ENCODE data around the gene PITX2. TPM values are rescaled to one million over a fixed set of nuclear protein-coding genes. Genes with fewer than 3 reads are reported as not detected.
"Not testable (repeated sequence)": the region's sequence is repeated elsewhere in the genome, so short reads cannot be mapped to it uniquely, and the experiment has no call there.

The PITX2 gene
- total RNA-seq, 1 donor from 2014 or later, result not detected

- Histone ChIP-seq H3K4me3 (no peak overlapping the region), H3K27me3 (ENCODE audit: low read depth) (no peaks in the 10 kb centered on the region), H3K9me3 (replicated peaks) (no peaks in the 10 kb centered on the region), H3K36me3 (no peaks in the 10 kb centered on the region), H3K27ac (replicated peaks) (no peak overlapping the region), H3K4me1 (no peaks in the 10 kb centered on the region)
- no peak for DNase-seq
- intact Hi-C loops (cut with micrococcal nuclease), result no loop called here
- TF ChIP-seq CTCF (IDR thresholded peaks at IDR 0.05; ENCODE audit: borderline replicate concordance), result peak; percentile 46
Measured at GRCh38 chr4:110586131-110586850, 36.6 kb downstream of the PITX2 start.

GRCh38 chr4:110576696-110577095 is 46.2 kb downstream of the PITX2 start:
- H3K4me3 ChIP-seq; H3K36me3 ChIP-seq; intact Hi-C loops (cut with micrococcal nuclease); H3K27me3 ChIP-seq (ENCODE audit: low read depth); DNase-seq; H3K4me1 ChIP-seq; H3K27ac ChIP-seq (replicated peaks): not testable (repeated sequence)
- H3K9me3 ChIP-seq (replicated peaks), result peaks cover 28% of the 10 kb centered on the region

Other genes with a start within 250 kb of the PITX2 start
- gene ENPEP, start 146.9 kb downstream of the PITX2 start, total RNA-seq, result 3.5 TPM

Data from left ventricle myocardium inferior (tissue), 1 donor.